CD4-positive, alpha-beta T cell (primary cell): ENCODE results near the gene CEP350. TPM values are rescaled to one million over a fixed set of nuclear protein-coding genes. Genes with fewer than 3 reads are reported as not detected.

ENCODE experiments used
- ATAC-seq: fragments of 200-7000 bp; cut with Tn5 transposase; one replicate; pipeline ENCODE4 v1.10.0; 2022; ENCODE audit warnings: mild to moderate bottlenecking; ENCODE audit not compliant: poor library complexity
- CTCF ChIA-PET: fragments of 350-600 bp; sonication (Branson Sonifier 250); formaldehyde crosslinking; loops from one replicate; lab custom pipeline; 2021; ENCODE audit warnings: antibody characterized with exemption, inconsistent platforms; lab: Charles Lee
- POLR2A ChIA-PET: fragments of 350-600 bp; sonication (Branson Sonifier 250); formaldehyde crosslinking; loops from one replicate; lab custom pipeline; 2021; ENCODE audit warnings: antibody characterized with exemption, inconsistent platforms; lab: Charles Lee
- DNase-seq, 14 experiments: peaks; one replicate each; pipeline ENCODE4 v3.0.0-alpha.2; 2013 to 2020; ENCODE audit warnings: mixed read lengths in 2 of 14
- H3K27ac ChIP-seq, 2 donors: one replicate each; pipeline versions ENCODE4 v1.5.1 to v1.7.0; 2013; ENCODE audit warnings: low read length in 2 of 2, low read depth in 1 of 2, mild to moderate bottlenecking in 1 of 2
- H3K27me3 ChIP-seq, 2 experiments: 1 replicate in 1 of 2; 2 replicates in 1 of 2; pipeline versions ENCODE4 v1.6.1 to v1.7.0; 2013; ENCODE audit warnings: low read length in 2 of 2, control low read depth in 1 of 2, mild to moderate bottlenecking in 1 of 2, moderate library complexity in 1 of 2; ENCODE audit not compliant: insufficient read depth in 2 of 2, control insufficient read depth in 1 of 2
- H3K36me3 ChIP-seq: one replicate; pipeline ENCODE4 v1.6.1; 2013; ENCODE audit warnings: low read length, control low read depth; ENCODE audit not compliant: insufficient read depth
- H3K4me1 ChIP-seq: one replicate; pipeline ENCODE4 v1.6.1; 2013; ENCODE audit warnings: low read length, control low read depth; ENCODE audit not compliant: insufficient read depth
- H3K4me3 ChIP-seq: one replicate; pipeline ENCODE4 v1.5.1; 2013; ENCODE audit warnings: mild to moderate bottlenecking, low read length, moderate library complexity
- H3K9me3 ChIP-seq, 2 experiments: 1 replicate in 1 of 2; 2 replicates in 1 of 2; pipeline versions ENCODE4 v1.6.1 to v1.7.0; 2013; ENCODE audit warnings: low read length in 2 of 2, mild to moderate bottlenecking in 2 of 2, control low read depth in 1 of 2, moderate library complexity in 1 of 2; ENCODE audit not compliant: control insufficient read depth in 1 of 2, insufficient read depth in 1 of 2
- H3K27ac Mint-ChIP-seq: one replicate; pipeline ENCODE4 v1.8.0; 2020; ENCODE audit warnings: mixed read lengths
- H3K27me3 Mint-ChIP-seq: one replicate; pipeline ENCODE4 v1.8.0; 2021; ENCODE audit warnings: mixed read lengths
- H3K36me3 Mint-ChIP-seq: one replicate; pipeline ENCODE4 v1.8.0; 2021; ENCODE audit warnings: low read depth, mixed read lengths
- H3K4me1 Mint-ChIP-seq: one replicate; pipeline ENCODE4 v1.8.0; 2021; ENCODE audit warnings: low read depth, mixed read lengths
- H3K4me3 Mint-ChIP-seq: one replicate; pipeline ENCODE4 v1.8.0; 2020; ENCODE audit warnings: mild to moderate bottlenecking, mixed read lengths
- H3K9me3 Mint-ChIP-seq: one replicate; pipeline ENCODE4 v1.8.0; 2020; ENCODE audit warnings: mixed read lengths
- CTCF ChIP-seq: fragments of 200-600 bp; IDR thresholded peaks from one replicate; pipeline ENCODE4 v1.8.0; 2022; ENCODE audit warnings: antibody characterized with exemption, mild to moderate bottlenecking
- intact Hi-C, 2 experiments: fragments of 100-400 bp; cut with DNase I in 1 of 2; cut with micrococcal nuclease in 1 of 2; formaldehyde crosslinking; loops; one replicate each; pipeline versions ENCODE4 v1.15.1 to v1.9.0; 2023 to 2025; cut with DNase I, micrococcal nuclease
- total RNA-seq, 174 experiments: library from RNA in 2 of 174; stranded (reverse) in 2 of 174; gene quantifications; one replicate each; pipeline ENCODE4 v1.2.3 and lab custom pipeline; 2021 to 2026

The CEP350 gene
- total RNA-seq, 2 experiments from 2014 or later, result 45.5 to 51.4 TPM

GRCh38 chr1:179996099-179996498 lies 41.5 kb downstream of the CEP350 start:
- no peak for ATAC-seq

GRCh38 chr1:180000575-180000974 lies 46.0 kb downstream of the CEP350 start:
- Histone ChIP-seq H3K27me3 (no peaks in the 10 kb centered on the region), H3K27ac (no peak overlapping the region), H3K9me3 (no peaks in the 10 kb centered on the region), H3K4me1 (no peaks in the 10 kb centered on the region), H3K36me3 (peaks cover 38% of the 10 kb centered on the region), H3K4me3 (no peak overlapping the region)
- no peak for TF ChIP-seq CTCF
- peaks cover 43% of the 10 kb centered on the region for H3K36me3 Mint-ChIP-seq
- DNase-seq (no peak), ATAC-seq (no peak)
- no peak overlapping the region for H3K27ac Mint-ChIP-seq
- H3K27me3 Mint-ChIP-seq, result no peaks in the 10 kb centered on the region
- CTCF ChIA-PET, result no interaction called here
- no peaks in the 10 kb centered on the region for H3K4me1 Mint-ChIP-seq
- POLR2A ChIA-PET, result no interaction called here
- H3K4me3 Mint-ChIP-seq, result no peak overlapping the region
- no peaks in the 10 kb centered on the region for H3K9me3 Mint-ChIP-seq
- intact Hi-C loops, result no loop called here

More at GRCh38 chr1:179996099-179996498, 41.5 kb downstream of the CEP350 start:
- Histone ChIP-seq H3K36me3 (peaks cover 41% of the 10 kb centered on the region), H3K4me3 (no peak overlapping the region), H3K4me1 (no peaks in the 10 kb centered on the region), H3K9me3 (no peaks in the 10 kb centered on the region), H3K27ac (no peak overlapping the region), H3K27me3 (no peaks in the 10 kb centered on the region)
- H3K36me3 Mint-ChIP-seq, result peaks cover 73% of the 10 kb centered on the region
- no peaks in the 10 kb centered on the region for H3K4me1 Mint-ChIP-seq
- no peaks in the 10 kb centered on the region for H3K9me3 Mint-ChIP-seq
- no peak overlapping the region for H3K27ac Mint-ChIP-seq
- intact Hi-C loops, result no loop called here
- ChIA-PET CTCF (interaction anchor here (0.6 to 1.0 kb wide), 2 partner anchors 13 to 745 kb away, joined by 3 read pairs; no protein-coding TSS in a partner anchor), POLR2A (no interaction called here)
- no peak overlapping the region for H3K4me3 Mint-ChIP-seq
- no peaks in the 10 kb centered on the region for H3K27me3 Mint-ChIP-seq
- TF ChIP-seq CTCF, result no peak
- DNase-seq, result no peak

GRCh38 chr1:180002437-180002836 lies 47.8 kb downstream of the CEP350 start:
- no peaks in the 10 kb centered on the region for H3K9me3 Mint-ChIP-seq
- peaks cover 41% of the 10 kb centered on the region for H3K36me3 ChIP-seq
- H3K27ac ChIP-seq, result no peak overlapping the region
- H3K4me1 Mint-ChIP-seq, result no peaks in the 10 kb centered on the region
- POLR2A ChIA-PET, result no interaction called here
- peaks cover 25% of the 10 kb centered on the region for H3K36me3 Mint-ChIP-seq
- H3K4me1 ChIP-seq, result no peaks in the 10 kb centered on the region
- CTCF ChIA-PET, result no interaction called here
- ATAC-seq (no peak), DNase-seq (no peak)
- H3K9me3 ChIP-seq, result no peaks in the 10 kb centered on the region
- no peaks in the 10 kb centered on the region for H3K27me3 Mint-ChIP-seq
- H3K27me3 ChIP-seq, result no peaks in the 10 kb centered on the region
- intact Hi-C loops, result no loop called here
- TF ChIP-seq CTCF, result no peak
- H3K4me3 Mint-ChIP-seq, result no peak overlapping the region
- no peak overlapping the region for H3K27ac Mint-ChIP-seq
- H3K4me3 ChIP-seq, result no peak overlapping the region
